Activated effector memory CD4-positive, alpha-beta T cell treated with anti-CD3 and anti-CD28 coated beads, Interleukin-2, amount 50 U/mL, for 16 hours (primary cell): ENCODE measurements around the gene ZNF311.
A peak's percentile ranks its signal among the peaks of the same experiment; 100 is the strongest.
"Not testable (repeated sequence)": the region's sequence is repeated elsewhere in the genome, so short reads cannot be mapped to it uniquely, and the experiment has no call there.

Experiments used
- DNase-seq: peaks from one replicate; pipeline ENCODE4 v3.0.0-alpha.2; 2020

Gene ZNF311

DNA sequence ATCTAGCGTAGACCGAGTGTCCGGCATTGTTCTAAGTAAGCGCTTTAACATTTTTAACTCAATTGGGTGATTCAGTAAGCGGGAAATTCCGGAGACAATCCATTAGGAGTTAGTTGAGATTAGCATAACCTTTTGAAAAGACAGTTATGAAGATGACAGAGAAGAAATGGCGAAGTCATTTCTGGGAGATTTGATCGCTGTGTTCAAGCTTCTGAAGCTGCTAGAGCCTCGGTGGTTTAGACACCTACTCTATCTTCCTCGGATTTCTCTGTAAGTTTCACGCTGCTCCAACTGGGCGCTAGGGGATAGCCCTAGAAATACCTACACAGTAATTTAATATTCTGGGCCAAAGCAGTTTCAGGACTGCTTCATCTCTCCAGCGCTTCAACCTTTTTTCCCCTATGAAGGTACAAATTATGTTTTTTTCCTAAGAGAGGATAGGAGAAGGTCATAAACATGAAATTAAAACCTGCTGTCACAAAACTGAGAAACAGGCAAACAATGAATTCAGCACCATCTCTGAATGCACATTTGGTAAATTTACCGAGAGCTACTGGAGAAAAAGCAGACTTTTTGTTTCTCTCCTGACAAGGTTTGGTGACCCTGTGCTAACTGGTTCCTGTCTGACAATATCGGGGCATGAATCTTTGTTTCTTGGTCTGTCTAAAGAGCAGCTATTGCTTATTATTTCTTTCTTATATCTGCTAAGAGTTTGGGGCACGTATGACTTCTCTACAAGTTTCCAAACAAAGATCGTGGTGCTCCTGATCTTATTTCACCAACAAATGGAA, 22.4 kb downstream of the ZNF311 start:
- no peak for DNase-seq

DNA sequence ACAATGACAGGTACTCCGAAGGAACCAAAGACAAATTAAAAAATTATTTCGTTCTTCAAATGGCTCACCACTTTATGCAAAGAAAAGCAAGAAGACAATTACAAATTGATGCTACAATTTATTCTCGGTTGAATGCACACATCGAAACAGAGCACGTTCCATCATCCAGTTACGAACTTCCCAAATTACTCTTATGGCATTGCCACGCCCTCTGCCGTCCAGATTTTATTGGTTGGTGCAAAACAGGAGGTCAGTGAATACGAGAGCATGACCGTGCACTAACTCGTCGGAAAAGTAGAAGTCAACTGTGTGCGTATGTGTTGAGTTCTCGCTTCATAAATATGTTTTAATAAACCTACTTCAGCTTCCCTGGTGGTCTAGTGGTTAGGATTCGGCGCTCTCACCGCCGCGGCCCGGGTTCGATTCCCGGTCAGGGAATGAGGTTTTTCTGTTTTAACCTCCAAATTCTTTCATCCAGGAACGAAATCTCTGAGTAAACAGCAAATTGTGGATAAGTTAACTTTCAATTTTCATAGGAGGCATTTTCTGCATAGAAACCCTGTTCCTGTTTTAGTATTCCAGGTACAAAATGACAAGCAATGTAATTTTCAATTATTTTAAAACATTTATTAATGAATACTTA, 23.2 kb downstream of the ZNF311 start:
- DNase-seq = peak; percentile 90

DNA sequence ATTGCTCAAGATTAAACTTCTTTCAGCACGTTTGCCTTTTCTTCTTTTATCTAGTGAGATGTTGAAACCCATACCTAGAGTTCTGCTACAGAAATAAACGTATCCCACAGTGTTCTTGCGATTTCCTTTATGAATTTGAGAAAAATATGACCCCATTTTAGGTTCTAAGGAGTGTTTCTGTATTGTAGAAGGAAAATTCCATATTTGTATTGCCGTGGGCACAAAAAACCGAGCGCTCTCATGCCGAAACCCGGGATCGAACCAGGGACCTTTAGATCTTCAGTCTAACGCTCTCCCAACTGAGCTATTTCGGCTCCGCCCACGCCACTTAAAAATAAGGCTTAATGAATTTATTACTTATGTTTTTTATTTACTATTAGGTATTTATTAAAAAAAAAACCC, 23.7 kb downstream of the ZNF311 start:
- peak; percentile 88 for DNase-seq

DNA sequence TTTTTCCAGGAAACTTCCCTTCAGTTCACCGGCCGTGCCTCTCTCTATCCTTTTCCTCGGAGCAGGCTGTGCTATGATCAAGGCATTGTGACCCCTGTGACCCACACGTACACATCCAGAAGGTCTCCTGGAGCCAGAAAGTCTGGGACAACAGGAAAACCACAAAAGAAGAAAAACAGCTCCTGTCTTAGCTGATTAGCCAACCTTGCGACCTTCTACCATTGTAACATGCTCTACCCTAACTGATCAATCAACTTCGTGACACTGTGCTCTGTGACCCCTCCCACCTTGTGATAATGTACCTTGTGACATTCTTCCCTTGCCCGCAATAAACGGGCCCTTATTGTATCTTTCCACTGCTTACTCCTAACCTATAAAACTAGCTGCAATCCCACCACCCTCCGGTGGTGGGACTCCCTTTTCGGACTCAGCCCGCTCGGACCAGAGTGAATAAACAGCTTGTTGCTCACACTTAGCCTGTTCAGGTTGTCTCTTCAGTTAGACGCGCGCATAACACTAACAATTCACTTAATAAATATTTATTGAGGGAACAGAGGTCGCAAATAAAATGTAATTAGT, 24.2 kb downstream of the ZNF311 start:
- DNase-seq = peak; percentile 76

DNA sequence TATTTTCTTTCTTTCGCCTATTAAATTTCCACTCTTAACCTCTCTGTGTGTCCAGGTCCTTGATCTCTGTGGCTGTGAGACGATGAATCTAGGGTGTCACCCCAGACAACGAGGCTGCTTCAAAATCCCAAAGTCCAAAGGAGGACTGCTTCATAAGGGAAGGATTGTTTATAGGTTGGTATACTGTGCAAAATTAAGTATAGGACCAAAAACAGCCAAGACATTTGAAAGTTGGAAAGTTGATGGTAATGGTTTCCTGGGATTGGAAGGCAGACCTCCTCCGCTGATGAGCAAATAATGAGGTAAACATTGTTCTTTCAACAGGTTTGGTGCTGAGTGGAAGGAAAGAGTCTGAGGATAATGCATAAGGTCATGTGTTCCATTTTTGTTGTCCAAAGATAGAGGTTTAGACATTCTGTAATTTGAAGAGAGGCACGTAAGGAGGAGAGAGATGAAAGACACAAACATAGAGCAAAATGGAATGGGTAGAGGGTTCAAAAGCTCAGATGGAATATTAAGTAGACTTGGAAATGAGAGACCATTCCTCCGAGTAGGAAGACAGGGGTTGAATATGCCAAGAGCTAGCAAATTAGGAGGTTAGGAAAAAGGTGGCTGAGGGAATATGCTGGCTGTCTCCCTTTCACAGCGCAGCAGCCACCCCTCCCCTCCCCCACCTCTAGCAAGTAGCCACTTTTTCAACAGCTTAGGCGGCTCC, 24.8 kb downstream of the ZNF311 start:
- no peak for DNase-seq

DNA sequence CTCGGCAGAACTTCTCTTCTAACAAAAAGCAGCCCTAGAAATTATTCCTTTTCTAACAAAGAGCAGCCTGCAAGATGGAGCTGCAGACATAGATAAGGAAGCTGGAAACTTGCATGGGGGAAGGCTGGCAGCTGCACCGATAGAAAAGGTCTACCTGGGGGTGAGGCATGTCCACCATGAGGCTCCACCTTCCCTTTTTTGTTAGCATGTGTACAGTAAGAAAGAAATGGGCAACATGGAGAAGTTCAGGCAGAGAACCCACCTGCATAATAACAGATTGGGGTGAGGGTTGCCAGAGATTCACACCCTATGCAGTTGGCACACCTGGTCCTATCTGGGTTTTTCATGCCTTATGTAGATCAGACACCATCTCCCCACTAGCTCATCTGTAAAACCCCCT, 25.4 kb downstream of the ZNF311 start:
- DNase-seq = no peak

DNA sequence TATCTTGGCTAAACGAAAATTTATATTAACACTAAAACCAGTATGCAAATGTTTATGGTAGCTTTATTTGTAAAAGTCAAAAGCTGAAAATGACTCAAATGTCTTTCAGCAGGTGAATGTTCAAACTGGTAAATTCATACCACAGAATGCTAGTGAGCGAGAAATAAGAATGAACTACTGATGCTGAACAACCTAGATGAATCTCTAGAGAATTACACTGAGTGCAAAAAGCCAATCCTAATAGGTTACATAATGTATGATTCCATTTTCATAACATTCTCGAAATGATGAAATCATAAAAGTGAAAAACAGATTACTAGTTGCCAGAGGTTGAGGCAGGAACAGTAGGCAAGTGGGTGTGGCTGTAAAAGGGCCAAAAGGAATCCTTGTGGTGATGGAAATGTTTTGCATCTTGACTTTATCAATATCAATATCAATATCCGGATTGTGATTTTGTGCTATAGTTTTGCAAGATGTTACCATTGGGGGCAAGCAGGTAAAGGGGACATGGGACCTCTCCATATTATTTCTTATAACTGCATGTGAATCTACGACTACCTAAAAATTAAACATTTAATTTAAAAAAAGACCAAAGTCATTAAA, 26.1 kb downstream of the ZNF311 start:
- no peak for DNase-seq

DNA sequence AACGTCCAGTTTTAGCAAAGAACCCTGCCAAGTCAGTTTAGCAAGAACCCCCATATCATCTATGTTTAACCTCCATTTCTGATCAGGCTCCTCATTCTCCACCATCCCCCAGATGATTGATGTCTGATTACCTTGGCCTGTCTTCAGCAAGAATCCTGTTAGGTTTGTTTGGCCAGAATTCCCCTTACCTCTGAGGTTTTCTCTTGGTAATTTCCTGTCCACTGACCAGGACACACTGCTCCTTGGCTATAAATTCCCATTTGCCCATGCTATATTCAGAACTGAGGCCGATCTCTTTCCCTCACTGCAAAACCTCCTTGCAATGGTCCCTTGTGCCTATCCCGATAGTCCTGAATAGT, 27.0 kb downstream of the ZNF311 start:
- DNase-seq = no peak

DNA sequence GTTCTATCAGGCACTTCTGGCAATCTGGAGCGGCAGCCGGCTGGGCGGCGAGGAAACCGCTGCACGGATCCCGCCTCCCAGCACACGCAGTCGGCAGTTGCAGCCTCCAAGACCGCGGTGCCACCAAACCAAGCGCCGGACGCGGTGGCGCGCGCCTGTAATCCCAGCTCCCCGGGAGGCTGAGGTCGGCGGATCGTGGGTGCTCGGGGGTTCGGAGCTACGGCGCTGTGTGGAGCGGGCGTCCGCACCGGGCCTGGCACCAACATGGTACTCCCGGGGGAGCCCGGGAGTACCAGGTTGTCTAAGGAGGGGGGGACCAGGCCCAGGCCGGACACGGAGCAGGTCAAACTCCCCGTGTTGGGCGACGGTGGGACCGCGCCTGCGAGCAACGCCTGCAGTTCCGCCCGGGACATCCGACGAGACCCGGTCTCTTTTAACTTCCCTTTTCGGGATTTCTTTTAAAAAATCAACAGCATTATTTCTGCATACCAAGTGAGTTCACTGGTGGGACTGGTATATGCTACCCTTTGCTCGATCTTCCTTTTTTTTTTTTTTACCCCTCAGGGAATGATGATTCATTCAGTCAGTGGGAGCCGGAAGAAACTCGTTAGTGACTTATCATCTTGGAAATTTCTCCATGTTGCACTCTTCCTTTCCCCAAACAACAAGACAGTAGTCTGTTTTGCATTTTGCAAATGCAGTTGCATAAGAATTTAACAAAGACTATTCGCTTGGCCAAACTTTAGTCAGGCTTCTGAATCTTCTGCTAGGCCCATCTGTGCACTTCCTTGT, 27.6 kb downstream of the ZNF311 start:
- DNase-seq = no peak

DNA sequence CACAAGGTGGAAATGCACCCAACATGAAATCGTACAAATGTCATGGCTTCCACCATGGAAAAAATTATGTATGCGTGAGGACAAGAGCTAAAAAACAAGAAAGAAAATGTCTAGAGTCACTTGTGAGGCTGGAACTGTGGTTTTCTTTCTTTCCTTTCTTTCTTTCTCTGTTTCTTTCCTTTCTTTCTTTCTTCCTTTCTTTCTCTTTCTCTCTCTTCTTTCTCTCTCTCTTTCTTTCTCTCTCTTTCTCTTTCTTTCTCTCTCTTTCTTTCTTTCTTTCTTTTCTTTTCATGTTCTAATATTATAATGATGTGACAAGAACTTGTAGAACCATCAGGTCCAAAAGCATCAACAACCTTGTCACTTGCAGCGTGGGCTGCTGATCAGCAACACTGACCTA, 28.4 kb downstream of the ZNF311 start:
- no peak for DNase-seq

DNA sequence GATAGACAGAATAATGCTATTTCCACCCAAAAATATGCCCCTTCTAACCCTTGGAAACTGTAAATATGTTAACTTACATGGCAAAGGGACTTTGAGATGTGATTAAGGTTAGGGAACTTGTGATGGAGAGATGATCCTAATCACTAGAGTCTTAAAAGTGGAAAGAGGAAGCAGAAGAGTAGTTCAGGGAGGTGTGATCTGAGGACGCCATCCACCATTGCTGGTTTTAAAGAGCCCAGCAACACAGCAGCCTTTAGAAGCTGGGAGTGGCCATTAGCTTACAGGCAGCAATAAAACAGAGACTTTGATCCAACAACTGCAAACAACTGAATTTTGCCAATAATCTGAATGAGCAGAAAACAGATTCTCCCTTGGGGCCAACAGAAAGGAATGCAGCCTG, 30.6 kb downstream of the ZNF311 start:
- no peak for DNase-seq

DNA sequence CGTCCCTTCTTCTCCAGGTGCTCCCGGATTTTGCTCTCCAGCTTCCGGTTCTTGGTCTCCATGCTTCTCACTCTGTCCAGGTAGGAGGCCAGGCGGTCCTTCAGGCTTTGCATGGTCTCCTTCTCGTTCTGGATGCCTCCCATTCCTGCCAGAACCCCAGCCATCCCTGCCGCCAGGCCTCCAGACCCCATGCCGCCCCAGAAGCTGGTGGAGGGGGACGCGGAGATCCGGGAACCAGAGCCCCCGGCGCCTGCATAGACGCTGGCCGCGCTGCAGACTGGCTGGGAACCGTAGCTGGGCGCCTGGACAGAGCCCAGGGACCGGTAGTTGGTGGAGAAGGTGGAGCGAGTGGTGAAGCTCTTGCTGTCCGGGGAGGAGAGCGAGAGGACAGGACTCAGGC, 35.1 kb downstream of the ZNF311 start:
- not testable (repeated sequence) for DNase-seq

DNA sequence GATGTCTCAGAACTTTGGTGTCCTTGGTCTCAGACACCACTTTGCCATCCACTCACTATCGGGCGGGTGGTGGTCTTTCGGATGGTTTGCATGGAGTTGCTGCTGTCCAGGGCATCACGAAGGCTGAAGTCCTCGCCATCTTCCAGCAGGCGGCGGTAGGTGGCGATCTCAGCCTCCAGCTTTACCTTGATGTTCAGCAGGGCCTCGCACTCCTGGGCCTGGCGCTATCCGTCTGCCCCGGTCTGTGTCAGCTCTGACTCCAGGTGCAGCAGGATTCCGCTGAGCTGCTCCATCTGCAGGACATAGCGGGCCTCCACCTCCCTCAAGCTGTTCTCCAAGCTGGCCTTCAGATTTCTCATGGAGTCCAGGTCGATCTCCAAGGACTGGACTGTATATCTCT, 36.0 kb downstream of the ZNF311 start:
- DNase-seq = no peak

DNA sequence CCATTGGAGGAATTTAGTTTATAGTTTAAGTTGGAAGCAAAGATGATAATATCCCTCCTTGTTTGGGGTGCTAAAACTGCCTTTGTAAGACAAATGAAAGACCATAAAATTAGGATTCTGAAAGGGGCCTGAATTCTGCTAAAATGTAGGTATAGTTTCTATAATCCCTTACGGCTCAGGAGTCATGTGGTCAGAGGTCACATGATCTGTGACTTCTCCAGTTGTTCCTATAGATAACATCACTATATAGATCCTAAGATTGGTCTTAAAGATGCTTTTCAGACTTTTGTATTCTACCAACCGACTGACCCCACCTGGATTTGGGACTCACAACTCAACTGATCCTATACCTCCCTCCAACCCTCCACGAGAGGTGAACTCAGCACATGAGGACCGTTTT, 36.6 kb downstream of the ZNF311 start:
- DNase-seq = no peak

DNA sequence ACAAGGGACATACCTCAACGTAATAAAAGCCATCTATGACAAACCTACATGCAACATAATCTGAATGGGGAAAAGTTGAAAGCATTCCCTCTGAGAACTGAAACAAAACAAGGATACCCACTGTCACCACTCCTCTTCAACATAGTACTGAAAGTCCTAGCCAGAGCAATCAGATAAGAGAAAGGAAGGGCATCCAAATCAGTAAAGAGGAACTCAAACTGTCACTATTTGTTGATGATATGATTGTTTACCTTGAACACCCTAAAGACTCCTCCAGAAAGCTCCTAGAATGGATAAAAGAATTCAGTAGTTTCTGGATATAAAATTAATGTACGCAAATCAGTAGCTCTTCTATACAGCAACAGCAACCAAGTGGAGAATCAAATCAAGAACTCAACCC, 39.4 kb downstream of the ZNF311 start:
- no peak for DNase-seq

DNA sequence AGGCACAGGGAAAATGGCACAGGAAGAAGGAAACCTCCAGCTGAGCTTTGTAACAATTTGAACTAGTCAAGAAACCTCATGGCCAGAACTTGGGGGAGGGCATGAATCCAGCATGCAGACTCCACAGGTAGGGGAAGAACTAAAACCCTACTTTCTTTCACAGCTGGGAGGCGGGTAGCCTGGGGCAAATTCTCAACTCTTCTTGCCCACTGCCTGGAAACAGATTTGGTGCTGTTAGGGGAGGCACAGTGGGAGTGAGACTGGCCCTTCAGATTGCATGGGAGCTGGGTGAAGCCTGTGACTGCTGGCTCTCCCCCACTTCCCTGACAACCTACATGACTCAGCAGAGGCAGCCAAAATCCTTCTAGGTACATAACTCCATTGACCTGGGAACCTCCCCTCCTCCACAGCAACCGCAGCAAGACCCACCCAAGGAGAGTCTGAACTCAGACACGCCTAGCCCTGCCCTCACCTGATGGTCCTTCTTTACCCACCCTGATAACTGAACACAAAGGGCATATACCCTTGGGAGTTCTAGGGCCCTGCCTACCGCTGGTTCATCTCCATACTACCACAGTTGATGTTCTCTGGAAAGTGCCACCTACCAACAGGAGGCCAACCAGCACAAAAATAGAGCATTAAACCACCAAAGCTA, 44.1 kb downstream of the ZNF311 start:
- DNase-seq = no peak

DNA sequence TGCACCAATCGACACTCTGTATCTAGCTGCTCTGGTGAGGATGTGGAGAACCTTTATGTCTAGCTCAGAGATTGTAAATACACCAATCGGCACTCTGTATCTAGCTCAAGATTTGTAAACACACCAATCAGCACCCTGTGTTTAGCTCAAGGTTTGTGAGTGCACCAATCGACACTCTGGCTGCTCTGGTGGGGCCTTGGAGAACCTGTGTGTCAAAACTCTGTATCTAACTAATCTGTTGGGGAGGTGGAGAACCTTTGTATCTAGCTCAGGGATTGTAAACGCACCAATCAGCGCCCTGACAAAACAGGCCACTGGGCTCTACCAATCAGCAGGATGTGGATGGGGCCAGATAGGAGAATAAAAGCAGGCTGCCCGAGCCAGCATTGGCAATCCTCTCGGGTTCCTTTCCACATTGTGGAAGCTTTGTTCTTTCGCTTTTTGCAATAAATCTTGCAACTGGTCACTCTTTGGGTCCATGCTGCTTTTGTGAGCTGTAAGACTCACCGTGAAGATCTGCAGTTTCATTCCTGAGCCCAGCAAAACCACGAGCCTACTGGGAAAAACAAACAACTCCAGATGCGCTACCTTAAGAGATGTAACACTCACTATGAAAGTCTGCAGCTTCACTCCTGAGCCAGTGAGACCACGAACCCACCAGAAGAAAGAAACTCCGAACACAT, 46.4 kb downstream of the ZNF311 start:
- not testable (repeated sequence) for DNase-seq

DNA sequence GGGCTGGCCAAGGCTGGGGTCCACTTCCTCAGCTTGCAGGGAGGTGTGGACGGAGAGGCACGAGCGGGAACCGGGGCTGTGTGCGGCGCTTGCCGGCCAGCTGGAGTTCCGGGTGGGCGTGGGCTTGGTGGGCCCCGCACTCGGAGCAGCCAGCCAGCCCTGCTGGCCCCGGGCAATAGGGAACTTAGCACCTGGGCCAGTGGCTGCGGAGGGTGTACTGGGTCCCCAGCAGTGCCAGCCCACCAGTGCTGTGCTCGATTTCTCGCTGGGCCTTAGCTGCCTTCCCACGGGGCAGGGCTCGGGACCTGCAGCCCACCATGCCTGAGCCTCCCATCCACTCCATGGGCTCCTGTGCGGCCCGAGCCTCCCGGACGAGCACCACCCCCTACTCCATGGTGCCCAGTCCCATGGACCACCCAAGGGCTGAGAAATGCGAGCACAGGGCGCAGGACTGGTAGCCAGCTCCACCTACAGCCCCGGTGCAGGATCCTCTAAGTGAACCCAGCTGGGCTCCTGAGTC, 47.3 kb downstream of the ZNF311 start:
- not testable (repeated sequence) for DNase-seq

DNA sequence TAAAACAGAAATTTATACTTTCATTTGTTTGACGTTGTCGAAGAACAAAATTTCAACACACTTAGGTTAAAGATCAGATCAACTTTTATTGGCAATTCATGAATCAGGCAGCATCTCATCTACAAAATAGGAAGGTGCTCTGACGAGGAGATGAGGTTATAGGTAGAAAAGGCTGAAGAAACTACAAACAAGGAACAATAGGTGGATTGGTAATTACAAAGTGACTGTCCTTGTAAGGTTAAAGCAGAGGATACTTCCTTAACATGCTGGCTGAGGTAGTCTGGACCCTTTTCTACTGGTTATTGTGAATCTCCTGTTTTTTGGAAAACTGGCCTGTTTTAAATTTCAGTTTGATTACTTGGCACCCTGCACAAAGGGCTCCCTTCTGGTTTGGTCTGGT, 48.8 kb downstream of the ZNF311 start:
- DNase-seq = no peak

DNA sequence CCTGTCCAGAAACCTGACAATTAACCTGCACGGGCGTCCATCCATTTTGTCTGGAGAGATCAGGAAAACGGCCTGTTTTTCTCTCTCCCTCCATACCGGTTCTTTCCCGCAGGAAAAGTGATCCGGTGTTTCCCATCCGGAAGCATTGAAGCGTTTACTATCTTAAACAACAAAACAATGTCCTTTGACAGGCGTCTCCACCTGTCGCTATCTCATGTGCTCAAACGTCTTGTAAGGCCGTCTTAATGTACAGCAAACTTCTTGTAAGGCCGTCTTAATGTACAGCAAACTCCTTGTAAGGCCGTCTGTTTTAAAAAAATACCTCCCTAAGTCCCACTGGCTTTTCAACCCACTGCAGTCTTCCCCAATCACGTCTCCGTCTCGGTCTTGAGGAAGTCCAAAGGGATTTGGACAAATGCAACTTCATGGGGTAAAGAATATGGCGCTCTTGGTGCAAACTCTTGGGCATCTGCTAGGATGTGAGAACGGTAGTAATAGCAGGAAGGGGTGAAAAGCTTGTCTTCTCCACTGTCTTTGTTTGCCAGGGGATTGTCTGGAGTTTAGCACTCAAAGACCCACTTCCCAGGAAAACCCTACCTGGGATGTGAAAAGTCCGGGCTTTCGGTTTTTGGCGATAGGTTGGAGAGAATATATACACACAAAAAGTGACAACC, 51.4 kb downstream of the ZNF311 start:
- no peak for DNase-seq
